Measurements from ENCODE around the gene SGIP1. TPM values are rescaled to one million over a fixed set of nuclear protein-coding genes. Genes with fewer than 3 reads are reported as not detected.

The SGIP1 gene
- total RNA-seq, 2 experiments from 2014 or later, result not detected

- ChIA-PET CTCF (no interaction called here), POLR2A (no interaction called here)
Observed at GRCh38 chr1:66521721-66522365, 12.1 kb upstream of the SGIP1 start.

- POLR2A ChIA-PET, result no interaction called here
- CTCF ChIA-PET, result no interaction called here
Observed at GRCh38 chr1:66523562-66523961, 10.4 kb upstream of the SGIP1 start.

- CTCF ChIA-PET, result no interaction called here
- POLR2A ChIA-PET, result no interaction called here
Observed at GRCh38 chr1:66525086-66525485, 8.9 kb upstream of the SGIP1 start.

- ChIA-PET CTCF (no interaction called here), POLR2A (no interaction called here)
Observed at GRCh38 chr1:66526036-66526435, 7.9 kb upstream of the SGIP1 start.

GRCh38 chr1:66526991-66527390 is 7.0 kb upstream of the SGIP1 start:
- CTCF ChIA-PET, result no interaction called here
- POLR2A ChIA-PET, result no interaction called here

- ChIA-PET POLR2A (no interaction called here), CTCF (no interaction called here)
Observed at GRCh38 chr1:66527686-66528085, 6.3 kb upstream of the SGIP1 start.

GRCh38 chr1:66528580-66528979 is 5.4 kb upstream of the SGIP1 start:
- ChIA-PET POLR2A (no interaction called here), CTCF (no interaction called here)

DNA sequence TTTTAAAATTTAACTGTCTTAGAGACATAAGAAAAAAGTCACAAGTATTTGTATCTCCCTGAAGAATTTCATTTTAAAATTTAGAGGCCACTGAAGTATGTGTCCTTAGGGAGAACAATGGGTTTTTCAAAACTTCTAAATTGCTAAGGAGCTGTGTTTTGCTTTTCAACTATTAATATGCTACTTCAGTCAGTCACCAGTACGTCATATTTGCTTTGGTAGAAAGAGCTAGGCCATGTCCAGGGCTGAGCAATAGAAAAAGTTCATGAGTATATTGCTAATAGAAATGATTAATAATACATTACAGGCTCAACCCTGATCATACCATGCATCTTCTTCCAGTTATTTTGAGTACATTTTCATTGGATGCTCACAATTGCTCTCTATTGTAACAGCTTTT is 1.7 kb upstream of the SGIP1 start:
- ChIA-PET POLR2A (no interaction called here), CTCF (no interaction called here)

GRCh38 chr1:66532798-66533783 is 862 bp upstream of the SGIP1 start:
- ChIA-PET CTCF (no interaction called here), POLR2A (no interaction called here)

GRCh38 chr1:66535061-66535460 is 1.1 kb downstream of the SGIP1 start:
- ChIA-PET CTCF (interaction anchor here (0.7 kb wide), 1 partner anchor 12 kb away, joined by 3 read pairs; no protein-coding TSS in a partner anchor), POLR2A (no interaction called here)

DNA sequence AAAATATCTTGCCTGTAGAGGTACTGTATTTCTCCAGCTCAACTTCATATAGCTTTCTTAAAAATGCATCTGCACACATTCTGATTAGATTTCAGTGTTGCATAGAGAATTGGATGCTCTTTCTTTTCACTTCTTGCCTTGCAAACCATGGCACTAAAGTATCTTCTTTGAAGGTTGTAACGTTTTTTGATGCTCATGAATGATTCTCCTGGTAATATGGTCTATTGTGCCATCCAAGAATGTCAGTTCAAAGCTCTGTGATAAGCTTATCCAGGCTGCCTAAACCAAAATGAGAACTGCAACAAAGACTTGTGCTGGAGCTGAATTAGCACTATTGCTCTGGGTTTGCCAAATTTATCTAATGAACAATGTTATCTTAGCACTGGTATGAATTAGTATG is 1.9 kb downstream of the SGIP1 start:
- ChIA-PET CTCF (interaction anchor here (0.7 kb wide), 1 partner anchor 12 kb away, joined by 3 read pairs; no protein-coding TSS in a partner anchor), POLR2A (no interaction called here)

DNA sequence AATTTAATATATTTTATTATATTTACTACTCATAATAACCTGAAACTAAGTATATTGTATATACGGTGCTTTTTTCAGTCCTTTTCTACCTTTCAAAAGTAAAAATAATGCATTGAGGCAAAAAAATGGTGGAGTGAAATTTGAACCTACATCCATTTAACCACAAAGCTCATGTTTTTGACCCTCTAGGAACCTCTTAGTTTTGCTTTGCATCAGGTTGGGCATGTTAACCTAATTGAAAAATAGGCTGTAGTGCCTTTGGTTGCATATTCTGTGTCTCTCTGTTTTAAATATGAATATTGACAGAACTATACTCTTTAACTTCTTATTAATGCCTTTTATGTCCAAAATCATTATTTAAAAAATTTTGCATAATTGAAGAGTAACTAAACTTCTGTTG is 3.8 kb downstream of the SGIP1 start:
- ChIA-PET POLR2A (no interaction called here), CTCF (interaction anchor here (0.7 kb wide), 1 partner anchor 11 kb away, joined by 3 read pairs; no protein-coding TSS in a partner anchor)

GRCh38 chr1:66539491-66539890 is 5.5 kb downstream of the SGIP1 start:
- CTCF ChIA-PET, result no interaction called here
- POLR2A ChIA-PET, result no interaction called here

- ChIA-PET CTCF (no interaction called here), POLR2A (no interaction called here)
Observed at GRCh38 chr1:66540434-66541032, 6.6 kb downstream of the SGIP1 start.

DNA sequence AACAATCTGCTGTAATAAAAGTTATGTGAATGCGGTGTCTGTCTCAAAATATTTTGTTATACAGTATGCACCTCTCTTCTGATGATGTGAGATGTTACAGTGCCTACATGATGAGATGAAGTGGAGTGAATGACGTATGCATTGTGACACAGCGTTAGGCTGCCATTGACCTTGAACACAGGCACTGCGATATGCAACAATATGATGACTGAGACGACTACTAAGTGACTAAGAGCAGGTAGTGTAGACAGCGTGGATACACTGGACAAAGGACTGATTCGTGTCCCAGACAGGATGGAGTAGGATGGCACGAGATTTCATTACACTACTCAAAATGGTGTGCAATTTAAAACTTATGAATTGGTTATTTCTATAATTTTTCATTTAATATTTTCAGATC is 8.4 kb downstream of the SGIP1 start:
- POLR2A ChIA-PET, result no interaction called here
- CTCF ChIA-PET, result no interaction called here

DNA sequence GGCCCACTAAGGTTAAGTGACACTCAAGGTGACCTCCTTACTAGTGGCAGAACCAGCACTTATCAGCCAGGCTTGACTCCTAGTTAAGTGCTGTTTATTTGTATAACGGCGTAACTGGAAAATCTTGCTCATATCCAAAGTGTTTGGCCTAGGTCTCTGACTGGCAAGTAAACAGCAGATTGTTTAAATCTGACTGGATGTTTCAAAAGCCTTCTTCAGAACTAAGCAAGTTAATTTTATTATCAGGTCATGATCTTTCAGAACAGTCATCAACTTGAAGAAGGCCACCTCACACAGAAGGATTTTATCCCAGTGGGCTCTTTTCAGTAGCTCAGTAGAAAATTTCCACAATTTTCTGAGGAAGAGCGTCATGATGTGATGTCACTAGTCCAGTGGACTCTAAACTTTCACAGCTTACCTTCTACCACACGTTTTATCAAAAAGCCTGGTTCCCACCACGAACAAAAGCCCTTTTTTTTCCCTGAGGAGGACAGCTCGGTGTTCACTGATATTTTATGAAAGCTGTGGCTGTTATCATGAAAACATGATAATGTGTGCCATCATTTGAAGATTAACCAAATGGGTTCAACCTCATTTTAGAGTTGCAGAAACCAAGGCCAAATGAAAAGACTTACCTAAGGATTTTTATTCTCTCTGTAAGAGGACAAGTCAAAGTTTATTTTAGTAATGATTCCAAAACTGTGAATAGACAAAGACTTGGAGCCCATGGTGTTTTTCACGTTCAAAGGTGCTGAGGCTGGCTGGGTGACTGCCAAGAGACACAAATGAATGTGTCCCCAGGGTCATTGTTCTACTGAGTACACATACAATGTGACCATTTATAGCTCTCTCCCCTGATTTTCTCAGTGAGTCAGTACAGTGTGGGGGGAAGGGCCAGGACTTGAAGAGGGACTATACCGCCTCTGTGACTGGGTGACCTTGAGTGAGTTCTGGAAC is 9.1 kb downstream of the SGIP1 start:
- ChIA-PET CTCF (no interaction called here), POLR2A (no interaction called here)

GRCh38 chr1:66546047-66546810 is 12.3 kb downstream of the SGIP1 start:
- ChIA-PET POLR2A (no interaction called here), CTCF (no interaction called here)

- CTCF ChIA-PET, result interaction anchor here (1.1 kb wide), 1 partner anchor 12 kb away, joined by 3 read pairs; no protein-coding TSS in a partner anchor
Observed at GRCh38 chr1:66549017-66549416, 15.1 kb downstream of the SGIP1 start.

DNA sequence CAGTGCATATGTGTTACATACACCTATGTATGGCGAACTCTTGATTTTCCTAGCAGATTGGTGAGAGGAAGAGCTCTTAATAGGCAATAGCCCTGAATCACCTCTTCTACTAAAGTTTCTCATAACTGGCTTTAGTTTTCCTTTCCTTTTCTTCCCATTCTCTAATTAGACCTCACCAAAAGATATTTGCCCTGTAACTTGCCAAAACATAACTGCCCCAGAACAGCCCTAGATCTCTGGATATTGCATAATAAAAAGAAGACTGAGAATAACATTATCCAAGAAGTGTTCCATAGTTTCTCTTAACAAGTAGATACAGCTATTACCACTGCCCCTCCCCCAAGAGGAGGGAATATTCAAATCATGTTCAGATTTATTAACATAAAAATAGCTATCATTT is 16.3 kb downstream of the SGIP1 start:
- POLR2A ChIA-PET, result no interaction called here
- CTCF ChIA-PET, result no interaction called here

More at GRCh38 chr1:66549017-66549416, 15.1 kb downstream of the SGIP1 start:
- POLR2A ChIA-PET, result no interaction called here
